Choroid plexus epithelial cell (primary cell): ENCODE results near the gene CASP2.
A peak's percentile ranks its signal among the peaks of the same experiment; 100 is the strongest.

Experiments used
- DNase-seq: peaks from one replicate; pipeline ENCODE4 v3.0.0-alpha.2; 2010; ENCODE audit warnings: low read depth
- H3K4me3 ChIP-seq: 2 replicates; pipeline ENCODE4 v1.5.1; 2011; ENCODE audit warnings: low read depth, mild to moderate bottlenecking, control low read depth, low read length, moderate library complexity
- CTCF ChIP-seq: conservative IDR thresholded peaks from 2 replicates; pipeline ENCODE4 v1.5.1; 2011; ENCODE audit warnings: low read depth, mild to moderate bottlenecking, control low read depth, inconsistent platforms, low read length, moderate library complexity

The CASP2 gene

GRCh38 chr7:143322760-143323633 lies 34.8 kb downstream of the CASP2 start:
- H3K4me3 ChIP-seq: no peak overlapping the region
- TF ChIP-seq CTCF: no peak
- DNase-seq: no peak

GRCh38 chr7:143323653-143324052 lies 35.5 kb downstream of the CASP2 start:
- H3K4me3 ChIP-seq: no peak overlapping the region
- peak; percentile 2 for TF ChIP-seq CTCF
- no peak for DNase-seq

- no peak overlapping the region for H3K4me3 ChIP-seq
- no peak for TF ChIP-seq CTCF
- no peak for DNase-seq
These were observed 37.1 kb downstream of the CASP2 start for GRCh38 chr7:143325240-143325639.

GRCh38 chr7:143327903-143328302 lies 39.8 kb downstream of the CASP2 start:
- TF ChIP-seq CTCF: no peak
- H3K4me3 ChIP-seq: no peak overlapping the region
- no peak for DNase-seq

GRCh38 chr7:143329471-143330170 lies 41.5 kb downstream of the CASP2 start:
- no peak overlapping the region for H3K4me3 ChIP-seq
- TF ChIP-seq CTCF: no peak
- DNase-seq: no peak

GRCh38 chr7:143331179-143331801 lies 43.1 kb downstream of the CASP2 start:
- DNase-seq: peak; percentile 90
- H3K4me3 ChIP-seq: no peak overlapping the region
- TF ChIP-seq CTCF: no peak
